ENCODE results near the gene BCL2L2. TPM values are rescaled to one million over a fixed set of nuclear protein-coding genes. Genes with fewer than 3 reads are reported as not detected.
"Not testable (repeated sequence)": the region's sequence is repeated elsewhere in the genome, so short reads cannot be mapped to it uniquely, and the experiment has no call there.

BCL2L2 gene
- polyA plus RNA-seq, 1 donor (not counting 4 experiments of a cell fraction or from before 2014, with no cell fraction given): 33.9 TPM

DNA sequence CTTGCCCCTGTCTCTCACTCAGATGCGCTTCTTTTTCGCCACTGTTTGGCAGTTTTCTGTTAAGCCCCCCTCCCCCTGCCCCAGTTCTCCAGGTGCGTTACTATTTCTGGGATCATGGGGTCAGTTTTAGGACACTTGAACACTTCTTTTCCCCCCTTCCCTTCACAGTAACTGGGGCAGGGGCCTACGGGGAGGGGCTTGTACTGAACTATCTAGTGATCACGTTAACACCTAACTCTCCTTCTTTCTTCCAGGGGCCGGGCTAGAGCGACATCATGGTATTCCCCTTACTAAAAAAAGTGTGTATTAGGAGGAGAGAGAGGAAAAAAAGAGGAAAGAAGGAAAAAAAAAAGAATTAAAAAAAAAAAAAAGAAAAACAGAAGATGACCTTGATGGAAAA, 18.4 kb downstream of the BCL2L2 start:
- H3K9ac ChIP-seq (ENCODE audit: control insufficient read depth, extremely low read depth, insufficient read depth, low read length): no peak overlapping the region
- no peak overlapping the region for H3K4me3 ChIP-seq (ENCODE audit: control insufficient read depth in 2 of 3, extremely low read depth in 1 of 3, insufficient read depth in 2 of 3, low read depth in 1 of 3, low read length in 3 of 3)
- TF ChIP-seq, protein P1, sequence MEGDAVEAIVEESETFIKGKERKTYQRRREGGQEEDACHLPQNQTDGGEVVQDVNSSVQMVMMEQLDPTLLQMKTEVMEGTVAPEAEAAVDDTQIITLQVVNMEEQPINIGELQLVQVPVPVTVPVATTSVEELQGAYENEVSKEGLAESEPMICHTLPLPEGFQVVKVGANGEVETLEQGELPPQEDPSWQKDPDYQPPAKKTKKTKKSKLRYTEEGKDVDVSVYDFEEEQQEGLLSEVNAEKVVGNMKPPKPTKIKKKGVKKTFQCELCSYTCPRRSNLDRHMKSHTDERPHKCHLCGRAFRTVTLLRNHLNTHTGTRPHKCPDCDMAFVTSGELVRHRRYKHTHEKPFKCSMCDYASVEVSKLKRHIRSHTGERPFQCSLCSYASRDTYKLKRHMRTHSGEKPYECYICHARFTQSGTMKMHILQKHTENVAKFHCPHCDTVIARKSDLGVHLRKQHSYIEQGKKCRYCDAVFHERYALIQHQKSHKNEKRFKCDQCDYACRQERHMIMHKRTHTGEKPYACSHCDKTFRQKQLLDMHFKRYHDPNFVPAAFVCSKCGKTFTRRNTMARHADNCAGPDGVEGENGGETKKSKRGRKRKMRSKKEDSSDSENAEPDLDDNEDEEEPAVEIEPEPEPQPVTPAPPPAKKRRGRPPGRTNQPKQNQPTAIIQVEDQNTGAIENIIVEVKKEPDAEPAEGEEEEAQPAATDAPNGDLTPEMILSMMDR (optimal IDR thresholded peaks at IDR 0.05 in 1 of 3, IDR thresholded peaks at IDR 0.05 in 1 of 3, conservative IDR thresholded peaks at IDR 0.05 in 1 of 3; ENCODE audit: extremely low read depth in 1 of 3, insufficient read depth in 2 of 3, low read length in 3 of 3): no peak
- TF ChIP-seq EZH2 (IDR thresholded peaks at IDR 0.05; ENCODE audit: low read length): no peak
- FAIRE-seq (no peak), DNase-seq (ENCODE audit: low read depth, low spot score) (no peak)
- H2AFZ ChIP-seq (ENCODE audit: control insufficient read depth, low read length): no peak overlapping the region
- H4K20me1 ChIP-seq (ENCODE audit: control insufficient read depth, extremely low read depth, insufficient read depth, low read length): no peaks in the 10 kb centered on the region
- H3K4me1 ChIP-seq (ENCODE audit: control insufficient read depth, extremely low read depth, insufficient read depth, low read length): peaks cover 19% of the 10 kb centered on the region
- H3K9me1 ChIP-seq (ENCODE audit: control insufficient read depth, extremely low read depth, insufficient read depth, low read length): no peaks in the 10 kb centered on the region
- no peaks in the 10 kb centered on the region for H3K9me3 ChIP-seq (ENCODE audit: control insufficient read depth, low read depth, low read length)
- H3K79me2 ChIP-seq (ENCODE audit: control insufficient read depth, insufficient read depth, low read length): peaks cover 23% of the 10 kb centered on the region
- H3K36me3 ChIP-seq (ENCODE audit: control insufficient read depth in 2 of 2, extremely low read depth in 1 of 2, insufficient read depth in 2 of 2, low read length in 2 of 2): peaks cover 15 to 16% of the 10 kb centered on the region in 2 experiments
- no peak overlapping the region for H3K27ac ChIP-seq (ENCODE audit: control insufficient read depth, insufficient read depth, low read length)
- dilution Hi-C loops (cut with MboI; ENCODE audit: extremely low pct_ligation_motif_present, low sequenced_read_pairs): no loop called here
- H3K4me2 ChIP-seq (ENCODE audit: control insufficient read depth, extremely low read depth, insufficient read depth, low read depth, low read length): no peak overlapping the region
- H3K27me3 ChIP-seq (ENCODE audit: control insufficient read depth, extremely low read depth, insufficient read depth, low read length): no peaks in the 10 kb centered on the region

DNA sequence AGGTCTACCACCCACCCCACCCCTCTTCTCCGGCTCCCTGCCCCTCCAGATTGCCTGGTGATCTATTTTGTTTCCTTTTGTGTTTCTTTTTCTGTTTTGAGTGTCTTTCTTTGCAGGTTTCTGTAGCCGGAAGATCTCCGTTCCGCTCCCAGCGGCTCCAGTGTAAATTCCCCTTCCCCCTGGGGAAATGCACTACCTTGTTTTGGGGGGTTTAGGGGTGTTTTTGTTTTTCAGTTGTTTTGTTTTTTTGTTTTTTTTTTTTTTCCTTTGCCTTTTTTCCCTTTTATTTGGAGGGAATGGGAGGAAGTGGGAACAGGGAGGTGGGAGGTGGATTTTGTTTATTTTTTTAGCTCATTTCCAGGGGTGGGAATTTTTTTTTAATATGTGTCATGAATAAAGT, 19.1 kb downstream of the BCL2L2 start:
- H3K4me3 ChIP-seq (ENCODE audit: control insufficient read depth in 2 of 3, extremely low read depth in 1 of 3, insufficient read depth in 2 of 3, low read depth in 1 of 3, low read length in 3 of 3); H3K27ac ChIP-seq (ENCODE audit: control insufficient read depth, insufficient read depth, low read length); H4K20me1 ChIP-seq (ENCODE audit: control insufficient read depth, extremely low read depth, insufficient read depth, low read length); H3K27me3 ChIP-seq (ENCODE audit: control insufficient read depth, extremely low read depth, insufficient read depth, low read length); FAIRE-seq; H3K4me2 ChIP-seq (ENCODE audit: control insufficient read depth, extremely low read depth, insufficient read depth, low read depth, low read length); H3K9ac ChIP-seq (ENCODE audit: control insufficient read depth, extremely low read depth, insufficient read depth, low read length); dilution Hi-C loops (cut with MboI; ENCODE audit: extremely low pct_ligation_motif_present, low sequenced_read_pairs); H3K9me3 ChIP-seq (ENCODE audit: control insufficient read depth, low read depth, low read length); DNase-seq (ENCODE audit: low read depth, low spot score); H3K9me1 ChIP-seq (ENCODE audit: control insufficient read depth, extremely low read depth, insufficient read depth, low read length); H2AFZ ChIP-seq (ENCODE audit: control insufficient read depth, low read length): not testable (repeated sequence)
- Histone ChIP-seq H3K36me3 (ENCODE audit: control insufficient read depth in 2 of 2, extremely low read depth in 1 of 2, insufficient read depth in 2 of 2, low read length in 2 of 2) (peaks cover 15% of the 10 kb centered on the region in 2 experiments), H3K4me1 (ENCODE audit: control insufficient read depth, extremely low read depth, insufficient read depth, low read length) (peaks cover 13% of the 10 kb centered on the region), H3K79me2 (ENCODE audit: control insufficient read depth, insufficient read depth, low read length) (peaks cover 23% of the 10 kb centered on the region)

Data from keratinocyte (primary cell).